ENCODE data around the gene NUP133. TPM values are rescaled to one million over a fixed set of nuclear protein-coding genes. Genes with fewer than 3 reads are reported as not detected.

Gene NUP133
- total RNA-seq, 1 donor from 2014 or later, result 23.4 TPM

DNA sequence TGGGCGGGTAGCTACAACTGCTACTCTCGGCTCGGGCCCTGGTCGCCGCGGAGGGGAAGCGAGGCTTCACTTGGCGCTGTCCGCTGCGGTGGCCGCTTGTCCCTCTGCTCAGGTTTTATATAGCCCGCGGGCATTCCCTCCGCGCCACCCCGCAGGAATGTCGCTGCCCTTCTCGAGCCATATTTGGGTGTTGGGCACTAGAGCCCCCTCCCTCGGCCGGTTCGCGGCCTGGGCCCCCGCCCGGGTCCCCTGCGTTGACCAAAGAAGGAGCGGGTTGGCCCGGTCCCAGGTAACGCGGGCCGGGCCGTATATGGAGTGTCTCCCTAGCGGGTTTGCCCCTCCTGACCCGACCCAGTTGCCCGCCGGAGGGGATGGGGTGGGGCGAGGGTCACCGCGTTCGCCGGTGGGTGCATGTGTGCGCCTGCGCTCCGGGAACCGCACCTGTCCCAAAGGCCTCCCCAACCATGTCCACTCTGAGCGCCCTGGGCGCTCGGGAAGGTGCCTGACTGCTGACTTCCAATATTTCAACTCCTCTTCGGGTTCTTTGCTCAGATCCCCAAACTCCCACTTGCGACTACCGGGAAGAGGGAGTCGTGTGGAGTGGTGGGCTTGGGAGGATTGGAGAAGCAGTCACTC lies 74.0 kb downstream of the NUP133 start, which contains the start of gene ACTA1:
Gene ACTA1, minus strand, starts transcription at position 90 of the 636 bp plus-strand sequence. CDS start 979 bp downstream, outside the sequence.
- FAIRE-seq (no peak), DNase-seq (ENCODE audit: low read depth) (no peak)
- Histone ChIP-seq H3K4me3 (ENCODE audit: low read depth, low read length) (no peak within 1 kb of the TSS), H3K36me3 (ENCODE audit: control insufficient read depth, insufficient read depth, low read length) (no peaks in the 10 kb centered on the region), H3K27me3 (ENCODE audit: control insufficient read depth, insufficient read depth, low read length) (peaks cover 50% of the 10 kb centered on the region)
- TF ChIP-seq, protein P1, sequence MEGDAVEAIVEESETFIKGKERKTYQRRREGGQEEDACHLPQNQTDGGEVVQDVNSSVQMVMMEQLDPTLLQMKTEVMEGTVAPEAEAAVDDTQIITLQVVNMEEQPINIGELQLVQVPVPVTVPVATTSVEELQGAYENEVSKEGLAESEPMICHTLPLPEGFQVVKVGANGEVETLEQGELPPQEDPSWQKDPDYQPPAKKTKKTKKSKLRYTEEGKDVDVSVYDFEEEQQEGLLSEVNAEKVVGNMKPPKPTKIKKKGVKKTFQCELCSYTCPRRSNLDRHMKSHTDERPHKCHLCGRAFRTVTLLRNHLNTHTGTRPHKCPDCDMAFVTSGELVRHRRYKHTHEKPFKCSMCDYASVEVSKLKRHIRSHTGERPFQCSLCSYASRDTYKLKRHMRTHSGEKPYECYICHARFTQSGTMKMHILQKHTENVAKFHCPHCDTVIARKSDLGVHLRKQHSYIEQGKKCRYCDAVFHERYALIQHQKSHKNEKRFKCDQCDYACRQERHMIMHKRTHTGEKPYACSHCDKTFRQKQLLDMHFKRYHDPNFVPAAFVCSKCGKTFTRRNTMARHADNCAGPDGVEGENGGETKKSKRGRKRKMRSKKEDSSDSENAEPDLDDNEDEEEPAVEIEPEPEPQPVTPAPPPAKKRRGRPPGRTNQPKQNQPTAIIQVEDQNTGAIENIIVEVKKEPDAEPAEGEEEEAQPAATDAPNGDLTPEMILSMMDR (IDR thresholded peaks at IDR 0.05; ENCODE audit: insufficient read depth, low read length, severe bottlenecking), result no peak

DNA sequence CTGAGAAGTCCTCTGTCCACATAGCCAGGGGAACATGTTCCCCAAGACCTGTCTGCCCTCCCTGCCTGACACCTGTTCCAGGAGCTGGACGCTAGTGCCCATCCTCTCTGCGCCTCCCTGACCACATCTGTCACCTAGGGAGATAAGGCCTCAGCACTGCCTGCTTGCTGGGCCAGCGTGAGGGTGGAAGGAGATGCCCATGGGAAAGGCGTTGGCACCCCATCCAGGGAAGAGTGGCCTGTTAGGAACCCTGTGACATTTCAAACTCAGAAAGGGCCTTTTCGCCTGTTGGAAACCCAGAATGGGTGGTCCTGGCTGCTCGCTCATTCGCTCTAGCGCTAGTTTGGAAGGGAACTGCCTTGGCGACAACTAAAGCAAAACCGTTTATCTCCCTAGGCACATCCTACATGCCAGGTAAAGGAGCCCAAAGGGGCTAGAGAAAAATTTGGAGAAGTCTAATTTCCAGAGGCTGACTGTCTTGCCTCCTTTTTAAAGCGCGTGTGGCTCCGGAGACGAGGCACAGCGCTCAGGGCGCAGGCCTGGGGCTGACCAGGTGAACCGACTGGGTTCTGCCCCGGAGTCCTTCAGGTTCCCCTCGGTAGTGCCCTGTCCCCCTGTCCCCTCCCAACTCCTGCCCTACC lies 74.7 kb downstream of the NUP133 start:
- peaks cover 50% of the 10 kb centered on the region for H3K27me3 ChIP-seq (ENCODE audit: control insufficient read depth, insufficient read depth, low read length)
- H3K4me3 ChIP-seq (ENCODE audit: low read depth, low read length), result no peak overlapping the region
- DNase-seq (ENCODE audit: low read depth), result no peak
- H3K36me3 ChIP-seq (ENCODE audit: control insufficient read depth, insufficient read depth, low read length), result no peaks in the 10 kb centered on the region
- TF ChIP-seq, protein P1 (IDR thresholded peaks at IDR 0.05; ENCODE audit: insufficient read depth, low read length, severe bottlenecking), result no peak
- FAIRE-seq, result no peak

DNA sequence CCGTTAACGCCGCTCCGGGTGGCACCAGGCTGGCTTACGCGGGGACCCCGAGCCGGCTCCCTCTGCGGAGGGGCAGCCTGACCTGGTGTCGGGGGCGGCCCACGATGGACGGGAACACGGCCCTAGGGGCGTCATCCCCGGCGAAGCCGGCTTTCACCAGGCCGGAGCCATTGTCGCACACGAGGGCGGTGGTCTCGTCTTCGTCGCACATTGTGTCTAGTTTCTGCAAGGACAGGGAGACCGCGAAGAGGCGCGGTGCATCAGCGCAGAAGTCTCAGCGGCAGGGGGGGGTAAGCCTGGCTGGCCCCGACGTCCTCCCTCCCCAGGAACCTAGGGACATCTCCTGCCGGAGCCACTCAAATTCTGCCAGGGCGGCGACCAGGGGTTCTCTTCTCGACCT lies 75.2 kb downstream of the NUP133 start:
- H3K4me3 ChIP-seq (ENCODE audit: low read depth, low read length), result no peak overlapping the region
- no peak for FAIRE-seq
- TF ChIP-seq, protein P1 (IDR thresholded peaks at IDR 0.05; ENCODE audit: insufficient read depth, low read length, severe bottlenecking), result no peak
- no peak for DNase-seq (ENCODE audit: low read depth)
- no peaks in the 10 kb centered on the region for H3K36me3 ChIP-seq (ENCODE audit: control insufficient read depth, insufficient read depth, low read length)
- peaks cover 50% of the 10 kb centered on the region for H3K27me3 ChIP-seq (ENCODE audit: control insufficient read depth, insufficient read depth, low read length)

DNA sequence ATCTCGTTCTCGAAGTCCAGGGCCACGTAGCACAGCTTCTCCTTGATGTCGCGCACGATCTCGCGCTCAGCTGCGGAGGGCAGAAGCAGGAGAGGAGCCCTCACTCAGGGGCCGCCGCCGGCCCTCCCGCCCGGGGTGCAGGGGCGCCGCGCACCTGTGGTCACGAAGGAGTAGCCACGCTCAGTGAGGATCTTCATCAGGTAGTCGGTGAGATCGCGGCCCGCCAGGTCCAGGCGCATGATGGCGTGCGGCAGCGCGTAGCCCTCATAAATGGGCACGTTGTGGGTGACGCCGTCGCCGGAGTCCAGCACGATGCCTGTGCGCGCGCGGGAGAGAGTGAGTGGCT lies 76.1 kb downstream of the NUP133 start:
- no peaks in the 10 kb centered on the region for H3K36me3 ChIP-seq (ENCODE audit: control insufficient read depth, insufficient read depth, low read length)
- DNase-seq (ENCODE audit: low read depth) (no peak), FAIRE-seq (no peak)
- no peak overlapping the region for H3K4me3 ChIP-seq (ENCODE audit: low read depth, low read length)
- peaks cover 50% of the 10 kb centered on the region for H3K27me3 ChIP-seq (ENCODE audit: control insufficient read depth, insufficient read depth, low read length)
- TF ChIP-seq, protein P1 (IDR thresholded peaks at IDR 0.05; ENCODE audit: insufficient read depth, low read length, severe bottlenecking), result no peak

DNA sequence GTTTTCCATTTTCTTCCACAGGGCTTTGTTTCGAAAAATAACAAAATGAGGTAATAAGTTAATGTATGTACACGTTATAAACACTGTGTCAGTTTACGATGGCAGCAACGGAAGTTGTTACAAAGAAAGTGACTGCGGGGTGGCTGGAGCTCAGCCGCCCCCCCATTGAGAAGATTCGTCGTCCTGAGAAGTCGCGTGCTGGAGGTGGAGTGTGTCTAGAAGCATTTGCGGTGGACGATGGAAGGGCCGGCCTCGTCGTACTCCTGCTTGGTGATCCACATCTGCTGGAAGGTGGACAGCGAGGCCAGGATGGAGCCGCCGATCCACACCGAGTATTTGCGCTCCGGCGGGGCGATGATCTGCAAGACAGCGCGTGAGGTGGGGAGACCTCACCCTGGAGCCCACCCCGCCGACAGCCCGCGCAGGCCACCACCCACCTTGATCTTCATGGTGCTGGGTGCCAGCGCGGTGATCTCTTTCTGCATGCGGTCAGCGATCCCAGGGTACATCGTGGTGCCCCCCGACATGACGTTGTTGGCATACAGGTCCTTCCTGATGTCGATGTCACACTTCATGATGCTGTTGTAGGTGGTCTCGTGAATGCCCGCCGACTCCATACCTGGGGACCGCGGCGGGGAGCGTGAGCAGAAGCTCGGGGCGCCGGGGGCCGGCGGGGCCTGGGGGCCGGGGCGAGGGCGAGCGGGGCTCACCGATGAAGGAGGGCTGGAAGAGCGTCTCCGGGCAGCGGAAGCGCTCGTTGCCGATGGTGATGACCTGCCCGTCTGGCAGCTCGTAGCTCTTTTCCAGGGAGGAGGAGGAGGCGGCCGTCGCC lies 76.6 kb downstream of the NUP133 start:
- no peak overlapping the region for H3K4me3 ChIP-seq (ENCODE audit: low read depth, low read length)
- TF ChIP-seq, protein P1 (IDR thresholded peaks at IDR 0.05; ENCODE audit: insufficient read depth, low read length, severe bottlenecking), result no peak
- no peaks in the 10 kb centered on the region for H3K36me3 ChIP-seq (ENCODE audit: control insufficient read depth, insufficient read depth, low read length)
- FAIRE-seq (no peak), DNase-seq (ENCODE audit: low read depth) (no peak)
- peaks cover 50% of the 10 kb centered on the region for H3K27me3 ChIP-seq (ENCODE audit: control insufficient read depth, insufficient read depth, low read length)
